Endothelial cell of umbilical vein (primary cell): ENCODE results near the gene MAP3K1. TPM values are rescaled to one million over a fixed set of nuclear protein-coding genes. Genes with fewer than 3 reads are reported as not detected.

Experiments
- BruUV-seq: library from RNA; stranded (reverse); fragments of 400-500 nt; replicated peaks from 2 replicates; lab custom pipeline; 2021; lab: Mats Ljungman, UMichigan
- CTCF ChIA-PET: fragments of 300-600, 350-600 bp; sonication (Branson Sonifier 250); formaldehyde crosslinking; loops from one replicate; lab custom pipeline; 2021; ENCODE audit warnings: antibody characterized with exemption, inconsistent platforms; lab: Charles Lee
- POLR2A ChIA-PET: fragments of 300-600, 350-600 bp; sonication (Branson Sonifier 250); formaldehyde crosslinking; loops from one replicate; lab custom pipeline; 2021; ENCODE audit warnings: antibody characterized with exemption, inconsistent platforms; lab: Charles Lee
- DNase-seq: peaks from one replicate; pipeline ENCODE4 v3.0.0-alpha.2; 2011; ENCODE audit warnings: low read depth, low spot score
- FAIRE-seq: peaks from 2 replicates; lab custom pipeline; 2011; peaks lifted over from hg19 to GRCh38; lab: Jason Lieb, UNC
- H2AFZ ChIP-seq: 2 replicates; pipeline ENCODE4 v1.6.0; 2012; ENCODE audit warnings: low read depth, low read length, control low read depth, inconsistent platforms
- H3K27ac ChIP-seq: 2 replicates; pipeline ENCODE4 v1.5.1; 2011; ENCODE audit warnings: low read depth, mild to moderate bottlenecking, control low read depth, low read length, moderate library complexity; ENCODE audit not compliant: insufficient read depth
- H3K27me3 ChIP-seq, 2 experiments: 2 replicates each; pipeline versions ENCODE4 v1.6.0 to v1.6.1; 2011; ENCODE audit warnings: low read length in 2 of 2, mixed read lengths in 1 of 2; ENCODE audit not compliant: control insufficient read depth in 2 of 2, insufficient read depth in 2 of 2
- H3K36me3 ChIP-seq, 2 experiments: 2 replicates in 1 of 2; 3 replicates in 1 of 2; pipeline ENCODE4 v1.5.1; 2011; ENCODE audit warnings: low read length in 2 of 2, mild to moderate bottlenecking in 1 of 2, moderate library complexity in 1 of 2; ENCODE audit not compliant: control insufficient read depth in 2 of 2, insufficient read depth in 2 of 2; ENCODE audit errors: extremely low read depth in 1 of 2
- H3K4me1 ChIP-seq: 3 replicates; pipeline ENCODE4 v1.5.1; 2011; ENCODE audit warnings: mild to moderate bottlenecking, low read length; ENCODE audit not compliant: control insufficient read depth, insufficient read depth; ENCODE audit errors: extremely low read depth
- H3K4me2 ChIP-seq: 2 replicates; pipeline ENCODE4 v1.6.1; 2011; ENCODE audit warnings: low read length, control low read depth, mixed read lengths; ENCODE audit not compliant: insufficient read depth
- H3K4me3 ChIP-seq, 3 experiments: fragments of 200-600 bp in 1 of 3; sonication (generic), shearing (Covaris generic) in 1 of 3; replicated peaks in 1 of 3; 2 replicates each; pipeline ENCODE4 v1.5.1; 2011 to 2016; ENCODE audit warnings: control low read depth in 3 of 3, low read length in 3 of 3, mild to moderate bottlenecking in 2 of 3, inconsistent platforms in 1 of 3, low read depth in 1 of 3, moderate library complexity in 1 of 3; ENCODE audit not compliant: insufficient read depth in 1 of 3
- H3K79me2 ChIP-seq: 2 replicates; pipeline ENCODE4 v1.6.0; 2012; ENCODE audit warnings: low read length, inconsistent platforms; ENCODE audit not compliant: control insufficient read depth, insufficient read depth
- H3K9ac ChIP-seq: replicated peaks from 2 replicates; pipeline ENCODE3; 2011; ENCODE audit warnings: low read length, control low read depth; ENCODE audit not compliant: insufficient read depth; ENCODE audit errors: extremely low read depth
- H3K9me1 ChIP-seq: replicated peaks from 3 replicates; pipeline ENCODE4 v1.6.0; 2011; ENCODE audit warnings: mild to moderate bottlenecking, low read length; ENCODE audit not compliant: control insufficient read depth, insufficient read depth; ENCODE audit errors: extremely low read depth
- H3K9me3 ChIP-seq: replicated peaks from 2 replicates; pipeline ENCODE4 v1.5.1; 2012; ENCODE audit warnings: low read length, inconsistent platforms; ENCODE audit not compliant: control insufficient read depth, insufficient read depth
- H4K20me1 ChIP-seq: replicated peaks from 2 replicates; pipeline ENCODE3; 2011; ENCODE audit warnings: mild to moderate bottlenecking, low read length; ENCODE audit not compliant: control insufficient read depth, insufficient read depth; ENCODE audit errors: extremely low read depth
- CTCF ChIP-seq, 2 donors: IDR thresholded peaks; 1 replicate in 1 of 2; 2 replicates in 1 of 2; pipeline ENCODE4 v1.5.1; 2011; ENCODE audit warnings: low read length in 2 of 2, mild to moderate bottlenecking in 2 of 2, moderate library complexity in 2 of 2, control low read depth in 1 of 2, inconsistent platforms in 1 of 2, low read depth in 1 of 2; ENCODE audit not compliant: insufficient read depth in 1 of 2; ENCODE audit errors: extremely low read depth in 1 of 2
- EZH2 ChIP-seq: IDR thresholded peaks from 2 replicates; pipeline ENCODE4 v1.6.1; 2012; ENCODE audit warnings: borderline replicate concordance, low read depth, mild to moderate bottlenecking, moderate library complexity, low read length, inconsistent platforms; ENCODE audit not compliant: severe bottlenecking
- FOS ChIP-seq: IDR thresholded peaks from 2 replicates; pipeline ENCODE4 v1.6.1; 2011; ENCODE audit warnings: mild to moderate bottlenecking, low read length, moderate library complexity, borderline replicate concordance; ENCODE audit not compliant: insufficient read depth
- GATA2 ChIP-seq: IDR thresholded peaks from 2 replicates; pipeline ENCODE4 v1.7.0; 2011; ENCODE audit warnings: low read depth, mild to moderate bottlenecking, moderate library complexity, mixed read lengths, low read length; ENCODE audit not compliant: insufficient read length, insufficient read depth
- JUN ChIP-seq: IDR thresholded peaks from 2 replicates; pipeline ENCODE4 v1.6.1; 2011; ENCODE audit warnings: borderline replicate concordance, low read depth; ENCODE audit not compliant: insufficient read length, insufficient read depth
- MYC ChIP-seq: IDR thresholded peaks from one replicate; pipeline ENCODE4 v1.6.1; 2011; ENCODE audit warnings: mild to moderate bottlenecking, low read depth, low read length
- POLR2A ChIP-seq: IDR thresholded peaks from 2 replicates; pipeline ENCODE4 v1.6.1; 2012; ENCODE audit warnings: low read depth, mild to moderate bottlenecking, control low read depth, low read length
- POLR2AphosphoS5 ChIP-seq: IDR thresholded peaks from 2 replicates; pipeline ENCODE4 v1.6.1; 2012; ENCODE audit warnings: low read depth, mild to moderate bottlenecking, control low read depth, low read length, moderate library complexity; ENCODE audit not compliant: insufficient read depth
- dilution Hi-C: fragments of 300-500 bp; cut with MboI; formaldehyde crosslinking; loops from one replicate; pipeline ENCODE4 v1.15.0; 2019; ENCODE audit warnings: low sequenced_read_pairs; ENCODE audit not compliant: extremely low pct_ligation_motif_present
- intact Hi-C: fragments of 100-400 bp; cut with micrococcal nuclease; formaldehyde crosslinking; loops from one replicate; pipeline ENCODE4 v1.10.0; 2022
- polyA plus RNA-seq, 4 experiments: library from polyadenylated mRNA; depleted of rRNA in 3 of 4; stranded (reverse) in 3 of 4; unstranded in 1 of 4; fragments of >200 nt; gene quantifications; 2 replicates each; pipeline versions ENCODE4 v1.2.1 to v1.2.3, GENCODE V29; 2011 to 2012; ENCODE audit warnings: missing spikeins in 1 of 4
- total RNA-seq: library from RNA; stranded (reverse); gene quantifications from 2 replicates; pipeline ENCODE4 v1.2.3, GENCODE V29; 2021
- TF ChIP-seq, protein P1 (sequence below): IDR thresholded peaks from 2 replicates; pipeline ENCODE4 v1.6.1; 2011; ENCODE audit not compliant: insufficient read depth, insufficient read length

Gene MAP3K1
- total and polyA plus RNA-seq, 2 donors (not counting 3 experiments of a cell fraction or from before 2014, with no cell fraction given) = 5.7 to 14.4 TPM

GRCh38 chr5:56769875-56770604 lies 45.3 kb upstream of the MAP3K1 start:
- Histone ChIP-seq H3K9me1 (no peaks in the 10 kb centered on the region), H3K4me2 (no peak overlapping the region), H3K27me3 (peaks cover 0 to 2% of the 10 kb centered on the region in 2 experiments), H3K9me3 (no peaks in the 10 kb centered on the region), H3K4me1 (no peaks in the 10 kb centered on the region), H4K20me1 (no peaks in the 10 kb centered on the region), H3K9ac (no peak overlapping the region), H3K4me3 (no peak overlapping the region), H3K79me2 (no peaks in the 10 kb centered on the region), H3K27ac (no peak overlapping the region), H3K36me3 (no peaks in the 10 kb centered on the region), H2AFZ (no peak overlapping the region)
- no TSS peak for BruUV-seq
- ChIA-PET POLR2A (no interaction called here), CTCF (interaction anchor here (1.9 kb wide), 1 partner anchor 10 kb away, joined by 6 read pairs; no protein-coding TSS in a partner anchor)
- TF ChIP-seq, protein P1, sequence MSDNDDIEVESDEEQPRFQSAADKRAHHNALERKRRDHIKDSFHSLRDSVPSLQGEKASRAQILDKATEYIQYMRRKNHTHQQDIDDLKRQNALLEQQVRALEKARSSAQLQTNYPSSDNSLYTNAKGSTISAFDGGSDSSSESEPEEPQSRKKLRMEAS = no peak
- no peak for TF ChIP-seq POLR2AphosphoS5
- no peak for TF ChIP-seq FOS
- TF ChIP-seq JUN = no peak
- TF ChIP-seq GATA2 = no peak
- intact Hi-C loops (no loop called here), dilution Hi-C loops (no loop called here)
- FAIRE-seq (no peak), DNase-seq (no peak)

- Histone ChIP-seq H3K36me3 (no peaks in the 10 kb centered on the region), H3K9ac (no peak overlapping the region), H3K9me3 (no peaks in the 10 kb centered on the region), H3K79me2 (no peaks in the 10 kb centered on the region), H3K4me3 (no peak overlapping the region), H3K27ac (no peak overlapping the region), H3K4me1 (no peaks in the 10 kb centered on the region), H3K9me1 (no peaks in the 10 kb centered on the region), H4K20me1 (no peaks in the 10 kb centered on the region), H2AFZ (no peak overlapping the region), H3K4me2 (no peak overlapping the region), H3K27me3 (peaks cover 0 to 2% of the 10 kb centered on the region in 2 experiments)
- no peak for FAIRE-seq
- CTCF ChIA-PET = interaction anchor here (1.0 to 2.0 kb wide), 2 partner anchors 16 to 66 kb away, joined by 4 read pairs; no protein-coding TSS in a partner anchor
- TF ChIP-seq JUN (no peak), EZH2 (no peak), MYC (no peak), CTCF (IDR thresholded peaks at IDR 0.05; ENCODE audit: extremely low read depth in 1 of 2, insufficient read depth in 1 of 2, low read depth in 1 of 2, low read length in 2 of 2) (no peak), GATA2 (no peak), POLR2AphosphoS5 (no peak), POLR2A (no peak), FOS (no peak)
- TF ChIP-seq, protein P1 = no peak
- intact Hi-C loops = no loop called here
- dilution Hi-C loops = no loop called here
- DNase-seq = no peak
- no TSS peak for BruUV-seq
- POLR2A ChIA-PET = no interaction called here
Measured at GRCh38 chr5:56772767-56773166, 42.6 kb upstream of the MAP3K1 start.
